HepG2 (cell line): ENCODE measurements around the gene ZNF367. TPM values are rescaled to one million over a fixed set of nuclear protein-coding genes. Genes with fewer than 3 reads are reported as not detected.

Experiments
- ATRX ChIP-seq: sonication (generic); formaldehyde crosslinking; IDR thresholded peaks from 2 replicates; pipeline ENCODE4 v1.4.0; 2020; ENCODE audit warnings: missing genetic modification reagents, borderline replicate concordance
- ETV6 ChIP-seq: sonication (generic); formaldehyde crosslinking; conservative IDR thresholded peaks from 2 replicates; pipeline ENCODE4 v1.4.0; 2020; ENCODE audit warnings: missing genetic modification reagents
- GATAD2A ChIP-seq: IDR thresholded peaks from 2 replicates; pipeline ENCODE4 v1.6.1; 2016
- PCBP2 ChIP-seq: fragments of 200-400 bp; formaldehyde crosslinking; optimal IDR thresholded peaks from 2 replicates; pipeline ENCODE3; 2018; ENCODE audit warnings: low read length, low read depth; ENCODE audit not compliant: poor library complexity, severe bottlenecking
- RXRA ChIP-seq: sonication (generic); formaldehyde crosslinking; IDR thresholded peaks from 2 replicates; pipeline ENCODE4 v1.5.1; 2020; ENCODE audit warnings: missing genetic modification reagents
- SATB2 ChIP-seq: sonication (generic); formaldehyde crosslinking; IDR thresholded peaks from 2 replicates; pipeline ENCODE4 v1.5.0; 2020; ENCODE audit warnings: missing genetic modification reagents
- ZNF10 ChIP-seq: sonication (generic); formaldehyde crosslinking; IDR thresholded peaks from 2 replicates; pipeline ENCODE4 v1.4.0; 2020; ENCODE audit warnings: mild to moderate bottlenecking, low read depth, missing genetic modification reagents, borderline replicate concordance
- ZNF460 ChIP-seq: sonication (generic); formaldehyde crosslinking; IDR thresholded peaks from 2 replicates; pipeline ENCODE4 v1.5.1; 2020; ENCODE audit warnings: missing genetic modification reagents, mild to moderate bottlenecking, borderline replicate concordance
- ZNF619 ChIP-seq: sonication (generic); formaldehyde crosslinking; IDR thresholded peaks from 2 replicates; pipeline ENCODE4 v1.4.0; 2020; ENCODE audit warnings: mild to moderate bottlenecking, missing genetic modification reagents
- ZNF629 ChIP-seq: sonication (generic); formaldehyde crosslinking; conservative IDR thresholded peaks from 2 replicates; pipeline ENCODE4 v1.5.0; 2020; ENCODE audit warnings: missing genetic modification reagents
- ZNF749 ChIP-seq: sonication (generic); formaldehyde crosslinking; IDR thresholded peaks from 2 replicates; pipeline ENCODE4 v1.8.0; 2022; ENCODE audit warnings: mild to moderate bottlenecking, missing genetic modification reagents, moderate library complexity, borderline replicate concordance
- polyA plus RNA-seq, 8 experiments: library from polyadenylated mRNA; depleted of rRNA in 3 of 8; stranded (reverse) in 7 of 8; unstranded in 1 of 8; fragments of >200 nt; fragmentation: Illumina TruSeq in 4 of 8; extraction: Trizol in 4 of 8; gene quantifications; 2 replicates each; pipeline versions ENCODE4 v1.2.1 to v1.2.3, GENCODE V29; 2011 to 2016; ENCODE audit warnings: low read depth in 4 of 8, missing spikeins in 1 of 8, mixed read lengths in 1 of 8; ENCODE audit not compliant: insufficient read depth in 1 of 8
- total RNA-seq, 5 experiments: library from RNA; depleted of rRNA; stranded (reverse); fragments of >200 nt; fragmentation: Illumina TruSeq; extraction: Trizol; gene quantifications; 2 replicates each; pipeline ENCODE4 v1.2.3, GENCODE V29; 2016; ENCODE audit warnings: low read depth in 1 of 5
- TF ChIP-seq, protein P1 (sequence below): sonication (generic); formaldehyde crosslinking; IDR thresholded peaks from 2 replicates; pipeline ENCODE4 v1.4.0; 2020; ENCODE audit warnings: mild to moderate bottlenecking, missing genetic modification reagents
- TF ChIP-seq, protein P2 (sequence below): sonication (generic); formaldehyde crosslinking; IDR thresholded peaks from 2 replicates; pipeline ENCODE4 v1.5.0; 2020; ENCODE audit warnings: mild to moderate bottlenecking, missing genetic modification reagents
- TF ChIP-seq, protein P3 (sequence below): IDR thresholded peaks from 2 replicates; pipeline ENCODE4 v1.6.1; 2016; ENCODE audit warnings: mild to moderate bottlenecking, missing biosample characterization, missing genetic modification reagents
- TF ChIP-seq, protein P4 (sequence below): sonication (generic); formaldehyde crosslinking; IDR thresholded peaks from 2 replicates; pipeline ENCODE4 v1.9.0; 2021; ENCODE audit warnings: missing genetic modification reagents, borderline replicate concordance
- TF ChIP-seq, protein P5 (sequence below): sonication (generic); formaldehyde crosslinking; IDR thresholded peaks from 2 replicates; pipeline ENCODE4 v1.4.0; 2020; ENCODE audit warnings: missing genetic modification reagents
- TF ChIP-seq, protein P6 (sequence below): sonication (generic); formaldehyde crosslinking; IDR thresholded peaks from 2 replicates; pipeline ENCODE4 v1.4.0; 2020; ENCODE audit warnings: missing genetic modification reagents, borderline replicate concordance

ZNF367 gene
- total and polyA plus RNA-seq, 2 of the 13 experiments (the other 11 are each of a cell fraction or from before 2014, with no cell fraction given) = 2.9 to 7.7 TPM

DNA sequence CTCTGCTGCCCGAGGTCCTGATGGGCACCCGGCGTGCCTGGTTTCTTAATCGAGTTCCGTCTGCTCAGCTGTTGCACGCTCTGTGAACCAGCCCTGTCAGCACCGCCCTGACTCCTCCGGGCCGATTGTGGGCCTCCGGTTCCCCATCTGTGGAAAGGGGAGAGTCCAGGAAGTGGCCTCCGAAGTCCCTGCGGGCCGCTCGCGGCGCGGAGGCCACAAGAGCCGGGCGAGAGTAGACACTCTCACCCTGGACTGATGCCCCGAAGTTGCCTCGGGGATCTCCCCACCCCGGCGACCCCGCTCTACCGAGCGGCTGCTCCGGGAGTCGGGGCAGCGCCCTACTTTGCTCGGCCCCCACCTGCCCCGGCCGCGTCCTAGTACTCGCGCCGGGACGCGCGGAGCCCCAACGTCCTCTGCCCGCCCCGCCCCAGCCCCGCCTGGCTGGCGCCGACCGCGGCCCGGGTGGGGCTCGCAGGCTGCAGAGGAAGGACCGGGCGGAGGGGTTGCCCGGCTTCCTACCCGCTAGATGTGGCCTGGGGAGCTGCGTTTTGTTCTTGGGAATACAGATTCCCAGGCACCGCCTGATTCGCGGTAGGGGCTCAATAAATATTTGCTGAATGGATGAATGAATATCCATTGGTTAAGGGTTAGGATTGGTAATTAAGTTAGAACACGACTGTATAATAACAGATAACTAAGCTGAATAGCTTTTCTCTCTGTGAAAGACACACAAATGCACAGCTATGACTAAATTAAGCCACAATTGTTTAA is 935 bp upstream of the ZNF367 start (continued):
- no peak for TF ChIP-seq ZNF619 (CRISPR knock-in tag)
- no peak for TF ChIP-seq ZNF460 (CRISPR knock-in tag)
- TF ChIP-seq, protein P1, sequence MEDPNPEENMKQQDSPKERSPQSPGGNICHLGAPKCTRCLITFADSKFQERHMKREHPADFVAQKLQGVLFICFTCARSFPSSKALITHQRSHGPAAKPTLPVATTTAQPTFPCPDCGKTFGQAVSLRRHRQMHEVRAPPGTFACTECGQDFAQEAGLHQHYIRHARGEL (CRISPR knock-in tag) = no peak
- TF ChIP-seq, protein P2, sequence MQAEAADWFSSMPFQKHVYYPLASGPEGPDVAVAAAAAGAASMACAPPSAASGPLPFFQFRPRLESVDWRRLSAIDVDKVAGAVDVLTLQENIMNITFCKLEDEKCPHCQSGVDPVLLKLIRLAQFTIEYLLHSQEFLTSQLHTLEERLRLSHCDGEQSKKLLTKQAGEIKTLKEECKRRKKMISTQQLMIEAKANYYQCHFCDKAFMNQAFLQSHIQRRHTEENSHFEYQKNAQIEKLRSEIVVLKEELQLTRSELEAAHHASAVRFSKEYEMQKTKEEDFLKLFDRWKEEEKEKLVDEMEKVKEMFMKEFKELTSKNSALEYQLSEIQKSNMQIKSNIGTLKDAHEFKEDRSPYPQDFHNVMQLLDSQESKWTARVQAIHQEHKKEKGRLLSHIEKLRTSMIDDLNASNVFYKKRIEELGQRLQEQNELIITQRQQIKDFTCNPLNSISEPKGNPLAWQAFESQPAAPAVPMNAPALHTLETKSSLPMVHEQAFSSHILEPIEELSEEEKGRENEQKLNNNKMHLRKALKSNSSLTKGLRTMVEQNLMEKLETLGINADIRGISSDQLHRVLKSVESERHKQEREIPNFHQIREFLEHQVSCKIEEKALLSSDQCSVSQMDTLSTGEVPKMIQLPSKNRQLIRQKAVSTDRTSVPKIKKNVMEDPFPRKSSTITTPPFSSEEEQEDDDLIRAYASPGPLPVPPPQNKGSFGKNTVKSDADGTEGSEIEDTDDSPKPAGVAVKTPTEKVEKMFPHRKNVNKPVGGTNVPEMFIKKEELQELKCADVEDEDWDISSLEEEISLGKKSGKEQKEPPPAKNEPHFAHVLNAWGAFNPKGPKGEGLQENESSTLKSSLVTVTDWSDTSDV (CRISPR knock-in tag) = no peak
- TF ChIP-seq ZNF749 (CRISPR knock-in tag) = no peak
- TF ChIP-seq ZNF629 = no peak
- 0 out of 2 replicates have a peak, but pooled peaks have one; percentile 32 for TF ChIP-seq RXRA (CRISPR knock-in tag)
- TF ChIP-seq ZNF10 (CRISPR knock-in tag) = no peak
- TF ChIP-seq PCBP2 = no peak
- TF ChIP-seq, protein P3, sequence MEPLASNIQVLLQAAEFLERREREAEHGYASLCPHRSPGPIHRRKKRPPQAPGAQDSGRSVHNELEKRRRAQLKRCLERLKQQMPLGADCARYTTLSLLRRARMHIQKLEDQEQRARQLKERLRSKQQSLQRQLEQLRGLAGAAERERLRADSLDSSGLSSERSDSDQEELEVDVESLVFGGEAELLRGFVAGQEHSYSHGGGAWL (CRISPR knock-in tag) = peak; percentile 24; the same call in 1 of the 2 replicates
- TF ChIP-seq, protein P4, sequence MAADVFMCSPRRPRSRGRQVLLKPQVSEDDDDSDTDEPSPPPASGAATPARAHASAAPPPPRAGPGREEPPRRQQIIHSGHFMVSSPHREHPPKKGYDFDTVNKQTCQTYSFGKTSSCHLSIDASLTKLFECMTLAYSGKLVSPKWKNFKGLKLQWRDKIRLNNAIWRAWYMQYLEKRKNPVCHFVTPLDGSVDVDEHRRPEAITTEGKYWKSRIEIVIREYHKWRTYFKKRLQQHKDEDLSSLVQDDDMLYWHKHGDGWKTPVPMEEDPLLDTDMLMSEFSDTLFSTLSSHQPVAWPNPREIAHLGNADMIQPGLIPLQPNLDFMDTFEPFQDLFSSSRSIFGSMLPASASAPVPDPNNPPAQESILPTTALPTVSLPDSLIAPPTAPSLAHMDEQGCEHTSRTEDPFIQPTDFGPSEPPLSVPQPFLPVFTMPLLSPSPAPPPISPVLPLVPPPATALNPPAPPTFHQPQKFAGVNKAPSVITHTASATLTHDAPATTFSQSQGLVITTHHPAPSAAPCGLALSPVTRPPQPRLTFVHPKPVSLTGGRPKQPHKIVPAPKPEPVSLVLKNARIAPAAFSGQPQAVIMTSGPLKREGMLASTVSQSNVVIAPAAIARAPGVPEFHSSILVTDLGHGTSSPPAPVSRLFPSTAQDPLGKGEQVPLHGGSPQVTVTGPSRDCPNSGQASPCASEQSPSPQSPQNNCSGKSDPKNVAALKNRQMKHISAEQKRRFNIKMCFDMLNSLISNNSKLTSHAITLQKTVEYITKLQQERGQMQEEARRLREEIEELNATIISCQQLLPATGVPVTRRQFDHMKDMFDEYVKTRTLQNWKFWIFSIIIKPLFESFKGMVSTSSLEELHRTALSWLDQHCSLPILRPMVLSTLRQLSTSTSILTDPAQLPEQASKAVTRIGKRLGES (CRISPR knock-in tag) = no peak
- TF ChIP-seq ETV6 (CRISPR knock-in tag) = peak; percentile 50
- TF ChIP-seq SATB2 (CRISPR knock-in tag) = no peak
- TF ChIP-seq GATAD2A (CRISPR knock-in tag) = peak; percentile 36; the same call in 1 of the 2 replicates
- no peak for TF ChIP-seq ATRX (CRISPR knock-in tag)
- TF ChIP-seq, protein P5, sequence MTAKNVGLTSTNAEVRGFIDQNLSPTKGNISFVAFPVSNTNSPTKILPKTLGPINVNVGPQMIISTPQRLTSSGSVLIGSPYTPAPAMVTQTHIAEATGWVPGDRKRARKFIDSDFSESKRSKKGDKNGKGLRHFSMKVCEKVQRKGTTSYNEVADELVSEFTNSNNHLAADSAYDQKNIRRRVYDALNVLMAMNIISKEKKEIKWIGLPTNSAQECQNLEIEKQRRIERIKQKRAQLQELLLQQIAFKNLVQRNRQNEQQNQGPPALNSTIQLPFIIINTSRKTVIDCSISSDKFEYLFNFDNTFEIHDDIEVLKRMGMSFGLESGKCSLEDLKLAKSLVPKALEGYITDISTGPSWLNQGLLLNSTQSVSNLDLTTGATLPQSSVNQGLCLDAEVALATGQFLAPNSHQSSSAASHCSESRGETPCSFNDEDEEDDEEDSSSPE (CRISPR knock-in tag) = no peak
- TF ChIP-seq, protein P6, sequence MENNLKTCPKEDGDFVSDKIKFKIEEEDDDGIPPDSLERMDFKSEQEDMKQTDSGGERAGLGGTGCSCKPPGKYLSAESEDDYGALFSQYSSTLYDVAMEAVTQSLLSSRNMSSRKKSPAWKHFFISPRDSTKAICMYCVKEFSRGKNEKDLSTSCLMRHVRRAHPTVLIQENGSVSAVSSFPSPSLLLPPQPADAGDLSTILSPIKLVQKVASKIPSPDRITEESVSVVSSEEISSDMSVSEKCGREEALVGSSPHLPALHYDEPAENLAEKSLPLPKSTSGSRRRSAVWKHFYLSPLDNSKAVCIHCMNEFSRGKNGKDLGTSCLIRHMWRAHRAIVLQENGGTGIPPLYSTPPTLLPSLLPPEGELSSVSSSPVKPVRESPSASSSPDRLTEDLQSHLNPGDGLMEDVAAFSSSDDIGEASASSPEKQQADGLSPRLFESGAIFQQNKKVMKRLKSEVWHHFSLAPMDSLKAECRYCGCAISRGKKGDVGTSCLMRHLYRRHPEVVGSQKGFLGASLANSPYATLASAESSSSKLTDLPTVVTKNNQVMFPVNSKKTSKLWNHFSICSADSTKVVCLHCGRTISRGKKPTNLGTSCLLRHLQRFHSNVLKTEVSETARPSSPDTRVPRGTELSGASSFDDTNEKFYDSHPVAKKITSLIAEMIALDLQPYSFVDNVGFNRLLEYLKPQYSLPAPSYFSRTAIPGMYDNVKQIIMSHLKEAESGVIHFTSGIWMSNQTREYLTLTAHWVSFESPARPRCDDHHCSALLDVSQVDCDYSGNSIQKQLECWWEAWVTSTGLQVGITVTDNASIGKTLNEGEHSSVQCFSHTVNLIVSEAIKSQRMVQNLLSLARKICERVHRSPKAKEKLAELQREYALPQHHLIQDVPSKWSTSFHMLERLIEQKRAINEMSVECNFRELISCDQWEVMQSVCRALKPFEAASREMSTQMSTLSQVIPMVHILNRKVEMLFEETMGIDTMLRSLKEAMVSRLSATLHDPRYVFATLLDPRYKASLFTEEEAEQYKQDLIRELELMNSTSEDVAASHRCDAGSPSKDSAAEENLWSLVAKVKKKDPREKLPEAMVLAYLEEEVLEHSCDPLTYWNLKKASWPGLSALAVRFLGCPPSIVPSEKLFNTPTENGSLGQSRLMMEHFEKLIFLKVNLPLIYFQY = peak; percentile 37; the same call in 1 of the 2 replicates
